NCI-H526 (cell line): Measurements from ENCODE around the gene CCT7.
A peak's percentile ranks its signal among the peaks of the same experiment; 100 is the strongest.
"Not testable (repeated sequence)": the region's sequence is repeated elsewhere in the genome, so short reads cannot be mapped to it uniquely, and the experiment has no call there.

Source experiments
- DNase-seq, 2 experiments: peaks; one replicate each; lab custom pipeline; 2025; lab: John Stamatoyannopoulos, UW

CCT7 gene

DNA sequence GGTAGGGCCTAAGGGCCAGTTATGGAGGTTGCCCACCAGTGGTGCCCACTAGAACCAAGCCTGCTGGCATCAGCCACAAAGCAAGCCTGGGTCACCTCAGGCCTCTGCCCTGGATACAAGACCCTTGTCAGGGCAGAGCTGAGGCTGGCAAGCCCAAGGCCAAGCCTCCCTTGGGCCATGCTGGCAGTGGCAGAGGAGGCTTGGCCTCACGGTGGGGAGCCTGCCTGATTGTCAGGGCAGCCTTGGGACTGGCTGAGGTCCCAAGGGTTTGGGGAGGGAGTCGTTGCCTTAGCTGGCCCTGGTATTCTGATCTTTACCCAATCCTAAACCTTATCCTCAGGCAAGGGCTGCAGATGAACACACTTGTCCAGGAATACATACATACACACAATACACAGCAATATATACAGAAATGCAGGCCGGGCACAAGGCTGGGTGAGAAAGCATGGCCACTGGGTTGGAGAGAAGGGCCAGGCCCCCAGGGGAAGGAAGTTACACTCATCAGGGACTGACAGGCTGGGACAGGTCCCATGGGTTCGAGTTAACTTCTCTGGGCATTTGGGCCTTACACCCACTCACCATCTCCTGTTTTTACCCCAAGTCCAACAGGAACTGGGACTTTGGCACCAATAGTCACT lies 21.0 kb downstream of the CCT7 start:
- DNase-seq, result no peak

DNA sequence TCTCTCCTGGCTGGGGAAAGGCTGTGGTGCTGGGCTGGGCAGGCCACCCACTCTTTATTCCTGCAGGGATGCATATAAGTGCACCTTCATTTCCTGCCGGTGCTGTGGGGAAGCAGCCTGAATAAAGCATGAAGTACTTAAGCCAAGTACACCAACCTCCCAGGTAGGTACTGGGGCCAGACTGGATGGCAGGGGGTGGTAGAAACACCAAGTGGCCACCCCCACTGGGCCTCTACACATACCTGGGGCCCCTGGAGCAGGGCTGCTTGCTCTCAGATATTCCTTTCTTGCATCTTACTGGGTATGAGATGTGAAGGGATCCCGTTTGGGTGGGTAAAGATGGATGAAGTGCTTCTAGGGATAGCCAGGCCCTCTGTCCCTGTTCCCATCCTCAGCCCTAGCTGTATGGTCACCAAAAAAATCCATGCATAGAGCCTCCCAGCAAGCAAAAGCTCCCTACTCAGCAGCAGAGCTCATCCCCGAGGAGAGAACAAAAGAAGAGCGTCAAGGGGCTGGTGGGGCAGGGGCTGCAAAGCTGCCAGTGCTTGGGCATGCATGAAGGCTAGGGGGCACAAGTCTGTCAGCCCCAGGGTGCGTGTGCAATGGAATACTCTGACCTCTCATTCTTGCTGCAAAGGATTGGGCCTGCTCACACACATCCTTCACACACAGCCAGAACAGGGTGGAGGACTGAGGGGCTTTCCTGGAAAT lies 22.0 kb downstream of the CCT7 start:
- no peak for DNase-seq

DNA sequence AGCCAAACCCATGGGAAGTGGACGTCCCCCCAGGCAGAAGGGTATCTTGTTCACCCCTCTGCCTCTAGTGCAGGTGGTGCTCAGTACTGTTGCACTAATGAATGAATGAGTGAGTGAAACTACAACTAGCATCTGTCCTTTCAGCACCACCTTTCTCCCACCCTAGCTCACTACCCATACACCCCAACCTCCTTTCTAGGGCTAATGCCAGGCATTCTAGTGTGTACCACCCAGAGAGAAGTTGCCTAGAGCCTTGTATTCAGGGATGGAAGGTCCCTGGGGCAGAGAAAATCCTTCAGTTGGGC lies 22.5 kb downstream of the CCT7 start:
- no peak for DNase-seq

DNA sequence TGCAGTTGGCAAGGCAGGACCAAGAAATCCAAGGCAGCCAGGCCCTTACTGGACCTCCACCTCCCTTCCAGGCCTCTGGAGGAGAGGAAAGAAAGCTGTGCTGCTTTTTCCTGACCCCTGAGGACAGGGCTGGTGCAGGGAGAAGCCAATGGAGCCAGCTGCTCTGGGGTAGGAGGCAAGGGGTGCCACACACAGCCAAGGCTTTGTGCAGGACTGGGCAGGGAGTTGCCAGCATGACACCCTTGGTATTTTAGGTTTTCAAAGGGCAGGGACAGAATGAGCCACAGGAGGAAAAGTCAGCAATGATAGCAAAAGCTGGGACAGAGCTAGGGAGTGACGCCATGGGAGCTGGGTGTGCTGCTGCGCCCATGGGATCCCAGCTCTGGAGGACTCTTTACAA lies 22.9 kb downstream of the CCT7 start:
- DNase-seq, result no peak

DNA sequence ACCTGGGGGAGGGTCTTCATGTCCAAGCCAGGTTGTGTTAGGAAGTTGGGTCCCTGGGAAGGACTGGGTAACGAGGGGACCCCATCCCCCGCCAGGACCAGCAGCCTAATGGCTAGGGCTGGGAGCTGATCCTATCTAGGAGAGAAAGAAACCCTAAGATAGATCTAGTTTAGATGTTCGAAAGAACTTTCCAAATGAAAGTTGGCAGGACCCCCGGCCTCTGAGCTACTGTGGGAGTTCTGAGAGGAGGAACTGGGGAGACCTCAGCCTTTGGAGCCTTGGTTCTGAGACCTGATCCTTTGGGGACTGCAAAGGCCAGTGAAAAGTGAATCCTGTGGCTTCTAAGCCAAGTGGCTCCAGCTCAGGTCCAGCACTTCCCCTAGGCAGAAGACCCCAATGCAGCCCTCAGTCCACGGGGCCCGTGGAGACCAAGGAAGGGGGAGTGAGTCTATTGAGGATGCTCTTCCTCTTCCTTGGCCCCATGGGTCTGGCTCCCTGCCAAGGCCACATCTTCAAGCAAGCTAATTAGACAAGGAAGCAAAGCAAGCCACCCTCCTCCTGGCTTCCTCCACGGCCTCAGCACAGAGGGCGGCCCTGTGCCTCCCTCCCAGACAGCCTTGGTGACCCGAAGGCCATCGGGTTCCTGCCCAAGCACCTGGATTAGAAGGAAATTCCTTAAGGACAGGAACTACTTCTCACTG lies 23.5 kb downstream of the CCT7 start:
- DNase-seq, result no peak

DNA sequence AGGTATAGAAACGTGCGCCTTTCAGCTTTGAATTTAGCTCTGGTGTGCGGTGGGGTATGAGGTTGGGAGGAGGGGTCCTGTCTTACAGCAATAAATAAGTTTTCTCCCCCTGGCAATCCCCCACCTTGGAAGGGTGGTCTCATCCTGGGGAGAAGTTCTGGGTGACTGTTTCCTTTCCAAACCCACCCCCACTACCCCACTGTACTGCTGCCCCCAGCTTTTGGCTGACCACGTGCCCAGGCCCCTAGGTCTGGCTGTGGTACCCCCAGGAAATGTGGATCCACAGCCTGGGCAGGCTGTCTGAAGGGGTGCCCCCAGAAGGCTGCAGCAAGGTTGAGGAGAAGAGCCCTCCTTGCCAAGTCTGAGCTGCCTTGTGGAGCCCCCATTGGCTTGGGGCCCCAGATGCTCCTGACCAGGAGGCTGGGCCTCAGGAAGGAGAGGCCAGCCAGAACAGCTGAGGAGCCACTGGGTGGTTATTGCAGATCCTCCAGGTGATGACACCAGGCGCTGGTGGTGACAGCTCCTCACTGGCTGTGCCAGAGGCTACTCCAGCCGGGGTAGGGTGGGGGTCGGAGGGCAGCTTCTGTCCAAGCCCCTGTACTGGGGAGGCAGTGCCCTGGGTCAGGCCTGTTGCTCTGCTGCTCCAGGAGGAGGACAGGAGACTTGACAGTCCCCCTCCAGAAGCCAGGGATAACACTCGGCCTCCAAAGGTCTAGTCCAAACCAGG lies 24.2 kb downstream of the CCT7 start:
- no peak for DNase-seq

DNA sequence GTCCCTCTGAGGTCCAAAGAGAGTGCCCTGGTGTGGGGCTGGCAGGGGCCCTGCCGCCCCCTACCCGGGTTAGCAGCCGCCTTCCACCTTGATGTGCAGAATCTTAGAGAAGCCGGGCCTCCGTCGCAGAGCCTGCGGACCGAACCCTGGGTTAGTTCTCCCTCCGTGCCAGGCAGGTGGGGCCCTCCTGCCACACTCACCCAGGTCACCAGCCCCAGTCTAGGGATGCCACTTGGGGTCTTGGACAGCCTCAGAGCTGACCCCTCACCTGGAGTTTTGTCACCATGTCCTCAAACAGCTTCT lies 24.8 kb downstream of the CCT7 start:
- DNase-seq, result no peak

DNA sequence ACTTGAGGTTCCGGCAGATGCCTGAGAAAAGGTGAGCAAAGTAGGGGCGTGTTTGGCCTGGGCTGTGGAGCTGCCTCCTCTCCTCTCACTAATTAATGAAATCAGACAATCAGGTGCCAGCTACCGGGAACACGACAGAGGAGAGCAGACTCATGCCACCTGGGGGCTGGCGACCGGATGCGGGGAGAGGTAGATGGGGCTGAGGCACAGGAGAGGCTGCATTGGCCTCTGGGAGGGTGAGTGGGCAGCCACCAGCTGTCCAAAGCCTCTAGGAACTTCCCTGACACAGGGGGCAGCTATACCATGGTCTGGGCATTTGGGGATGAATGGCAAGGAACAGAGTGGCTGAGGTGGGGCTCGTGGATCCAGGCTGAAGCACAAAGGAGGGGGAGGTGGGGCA lies 25.2 kb downstream of the CCT7 start:
- DNase-seq, result no peak

DNA sequence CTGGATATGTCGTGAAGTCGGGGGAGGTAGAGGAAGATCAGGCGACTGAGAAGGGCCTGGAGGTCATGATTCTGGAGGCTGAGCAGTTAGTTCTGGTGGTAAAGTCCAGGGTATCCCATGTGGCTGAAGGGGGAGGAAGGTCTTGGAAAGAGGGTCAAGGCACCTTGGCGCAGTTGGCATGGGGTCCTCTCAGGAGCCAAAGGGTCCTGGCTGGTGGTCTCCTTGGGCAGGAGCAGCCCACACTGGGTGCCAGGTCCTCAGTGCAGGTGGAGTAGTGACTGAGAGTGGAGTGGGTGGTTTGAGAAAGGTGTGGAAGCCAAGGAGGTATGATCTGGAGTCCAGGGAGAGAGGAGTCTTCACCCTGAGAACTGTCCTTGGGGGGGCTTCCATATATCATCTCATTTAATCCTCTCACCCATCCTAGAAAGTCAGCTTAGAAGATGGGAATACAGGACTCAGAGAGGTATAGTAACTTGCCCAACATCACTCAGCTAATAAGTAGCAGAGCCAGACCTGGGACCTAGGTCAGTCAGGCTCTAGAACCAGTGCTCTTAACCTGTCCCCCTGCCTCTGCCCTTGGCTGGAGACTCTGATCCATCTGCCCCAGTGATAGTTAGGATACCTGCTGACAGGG lies 25.7 kb downstream of the CCT7 start:
- no peak for DNase-seq

DNA sequence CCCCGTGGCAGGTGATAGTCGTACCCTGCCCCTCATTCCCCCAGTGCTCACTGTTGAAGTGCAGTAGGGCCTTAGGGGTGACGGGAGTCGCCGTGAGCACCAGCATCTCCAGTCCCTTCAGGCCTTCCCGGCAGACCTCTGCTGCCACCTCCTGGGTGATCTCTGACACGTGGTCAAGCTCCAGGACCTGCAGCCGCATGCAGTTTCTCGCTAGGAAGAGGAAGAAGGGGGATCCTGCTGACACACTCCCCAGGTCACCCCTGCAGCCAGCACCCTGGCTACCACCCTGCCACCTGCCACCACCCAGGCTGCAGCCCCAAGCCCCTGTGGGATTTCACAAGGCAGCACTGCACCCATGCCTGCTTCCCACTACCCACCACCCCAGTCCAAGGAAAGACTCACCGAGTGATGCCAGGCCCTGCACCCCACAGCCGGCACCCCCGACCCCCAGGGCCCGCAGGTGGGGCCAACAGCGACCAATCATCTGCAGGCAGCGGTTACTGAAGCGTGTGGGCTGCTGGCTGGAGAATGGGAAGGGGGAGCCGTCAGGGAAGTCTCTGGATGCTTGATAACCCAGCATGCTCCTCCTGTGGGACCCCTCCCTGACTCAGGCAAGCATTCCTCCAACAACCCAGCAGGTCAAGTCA lies 26.4 kb downstream of the CCT7 start:
- peak in 1 of 2 experiments; percentile 38 for DNase-seq

DNA sequence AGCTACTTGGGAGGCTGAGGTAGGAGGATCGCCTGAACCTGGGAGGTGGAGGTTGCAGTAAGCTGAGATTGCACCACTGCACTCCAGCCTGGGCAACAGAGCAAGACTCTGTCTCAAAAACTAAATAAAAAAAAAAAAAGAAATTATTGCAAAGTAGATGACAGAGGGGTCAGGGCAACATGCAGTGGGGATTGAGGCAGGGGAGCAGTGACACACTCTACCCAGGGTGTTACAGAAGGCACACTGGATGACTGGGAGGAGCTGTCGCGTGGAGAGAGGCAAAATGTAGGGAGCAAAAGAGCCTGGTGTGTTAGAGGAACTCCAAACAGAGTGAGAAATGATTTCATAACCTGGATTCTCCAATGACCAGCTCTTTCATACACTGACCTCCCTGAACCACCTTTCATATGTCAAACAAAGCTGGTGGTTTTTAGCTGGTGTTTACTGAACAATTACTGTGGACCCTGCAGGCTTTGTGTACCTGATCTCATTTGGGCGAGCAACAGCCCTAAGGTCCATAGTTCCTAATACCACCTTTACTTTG lies 28.1 kb downstream of the CCT7 start:
- no peak for DNase-seq

DNA sequence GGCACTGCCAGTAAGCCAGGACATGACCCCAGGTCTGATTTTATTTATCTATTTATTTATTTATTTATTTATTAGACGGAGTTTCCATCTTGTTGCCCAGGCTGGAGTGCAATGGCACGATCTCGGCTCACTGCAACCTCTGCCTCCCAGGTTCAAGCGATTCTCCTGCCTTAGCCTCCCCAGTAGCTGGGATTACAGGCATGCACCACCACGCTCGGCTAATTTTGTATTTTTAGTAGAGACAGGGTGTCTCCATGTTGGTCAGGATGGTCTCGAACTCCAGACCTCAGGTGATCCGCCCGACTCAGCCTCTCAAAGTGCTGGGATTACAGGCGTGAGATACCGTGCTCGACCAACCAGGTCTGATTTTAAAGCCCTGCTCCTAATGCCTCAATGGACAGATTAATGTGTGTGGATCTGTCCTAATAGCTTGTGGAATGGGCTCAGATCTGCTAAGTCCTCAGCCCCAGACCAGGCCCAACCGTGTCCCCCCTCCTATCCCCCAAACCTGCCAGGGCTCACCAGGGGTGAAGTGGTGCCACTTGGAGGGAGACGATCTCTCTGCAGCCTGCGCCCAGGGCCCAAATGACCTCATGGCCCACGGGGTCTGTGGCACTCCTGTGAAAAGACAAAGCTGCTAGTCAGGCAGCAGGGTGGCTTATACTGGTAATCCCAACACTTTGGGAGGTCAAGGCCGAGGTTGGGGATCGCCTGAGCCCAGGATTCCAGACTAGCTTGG lies 28.8 kb downstream of the CCT7 start:
- DNase-seq, result not testable (repeated sequence)

DNA sequence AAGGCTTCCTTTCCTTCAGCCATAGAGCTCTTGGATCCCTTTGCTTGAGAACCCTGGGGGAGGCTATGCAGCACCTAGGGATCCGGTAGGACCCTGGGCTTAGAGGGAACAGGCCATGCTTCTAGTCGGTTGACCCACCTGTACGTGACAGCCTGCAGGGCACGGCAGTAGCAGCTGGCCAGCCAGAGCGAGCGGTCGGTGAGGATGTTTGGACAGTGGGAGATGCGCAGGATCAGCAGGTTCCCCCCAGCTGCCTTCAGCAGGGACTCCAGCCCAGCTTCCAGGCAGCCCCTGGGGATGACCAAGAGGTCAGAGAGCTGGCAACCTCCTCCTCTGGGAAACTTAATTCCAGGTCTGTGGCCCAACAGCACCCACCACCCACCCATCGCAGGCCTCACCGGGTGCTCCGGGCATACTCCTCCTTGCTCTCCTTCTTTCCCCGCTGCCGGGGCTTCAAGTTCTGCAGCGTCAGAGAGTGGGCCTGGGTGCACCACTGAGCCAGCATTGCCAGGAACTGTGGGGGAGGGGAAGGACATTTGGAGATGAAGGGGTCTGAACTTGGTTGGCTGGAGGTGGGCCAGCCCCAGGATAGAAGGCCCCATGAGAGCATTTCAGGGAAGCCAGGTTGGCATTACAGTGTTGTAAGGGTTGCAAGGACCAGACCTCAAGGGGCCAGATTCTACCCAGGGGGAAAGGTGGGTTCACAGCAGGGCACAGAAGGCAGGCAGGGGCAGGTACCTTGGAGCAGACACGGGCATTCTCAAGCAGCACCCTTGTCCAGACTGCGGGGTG lies 29.6 kb downstream of the CCT7 start:
- DNase-seq, result no peak

DNA sequence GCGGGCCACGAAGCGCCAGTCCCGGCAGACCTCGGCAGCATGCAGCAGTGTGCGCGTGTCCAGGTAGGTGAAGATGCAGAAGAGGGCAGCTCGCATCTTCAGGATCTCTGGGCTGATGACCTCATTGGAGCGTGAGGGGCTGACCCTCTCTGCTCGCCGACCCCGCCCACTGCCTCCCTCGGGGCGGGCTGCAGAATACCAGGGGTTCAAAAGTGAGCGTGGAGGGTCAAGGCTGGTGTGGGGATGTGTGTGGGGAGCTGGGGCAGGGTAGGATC lies 30.2 kb downstream of the CCT7 start:
- DNase-seq, result no peak

DNA sequence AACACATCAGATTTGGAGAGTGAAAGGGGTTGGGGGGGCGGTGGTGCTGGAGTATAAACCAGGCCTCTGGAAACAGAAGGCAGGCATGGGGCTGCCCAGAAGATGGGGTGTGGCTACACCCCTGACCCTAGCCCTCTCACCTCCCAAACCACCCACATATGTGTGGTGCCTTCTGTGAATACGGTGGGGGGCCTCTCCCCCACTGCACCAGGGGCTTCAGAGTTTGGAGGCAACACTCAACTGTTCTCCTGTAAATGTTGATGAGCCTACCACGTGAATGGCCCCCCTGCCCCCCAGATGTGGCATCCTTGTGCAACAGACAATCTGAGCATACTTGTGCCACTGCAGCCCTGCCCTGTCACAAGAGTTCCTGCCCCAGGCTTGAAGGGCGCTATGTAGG lies 30.7 kb downstream of the CCT7 start:
- no peak for DNase-seq

DNA sequence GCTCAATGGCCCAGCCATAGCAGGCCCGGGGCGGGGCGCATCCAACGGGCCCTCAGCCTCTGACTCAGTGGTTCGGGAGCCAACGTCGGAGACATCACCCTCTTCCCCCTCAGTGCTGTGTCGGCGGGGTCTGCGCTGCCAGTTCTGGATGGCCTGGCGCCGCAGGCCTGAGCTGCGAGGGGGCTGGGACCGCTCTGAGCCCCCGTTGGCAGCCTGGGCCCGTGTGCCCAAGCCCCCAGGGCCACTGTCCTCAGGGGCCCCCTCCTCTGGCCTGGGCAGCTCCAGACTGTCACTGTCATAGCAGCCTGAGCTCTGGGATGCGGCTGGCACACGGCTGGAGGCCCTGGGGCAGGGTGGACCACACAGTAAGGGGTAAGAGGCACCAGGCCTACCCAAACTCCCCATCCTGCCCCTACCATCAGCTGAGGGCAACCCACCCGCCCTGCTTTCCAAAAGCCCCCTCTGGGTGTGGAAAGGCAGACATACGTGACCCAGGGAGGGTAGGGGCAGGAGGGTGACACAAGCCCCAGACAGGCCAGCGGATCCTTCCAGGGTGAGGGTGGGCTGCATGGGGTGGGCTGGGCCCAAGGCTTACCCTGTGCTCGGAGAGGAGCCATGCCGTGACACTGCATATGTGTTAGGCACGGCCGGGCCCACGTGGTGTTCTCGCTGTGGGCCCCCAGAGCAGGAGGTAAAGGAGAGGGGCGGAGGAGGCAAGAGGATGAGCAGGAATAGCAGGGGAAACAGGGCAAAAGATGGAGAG lies 31.4 kb downstream of the CCT7 start:
- DNase-seq, result no peak

DNA sequence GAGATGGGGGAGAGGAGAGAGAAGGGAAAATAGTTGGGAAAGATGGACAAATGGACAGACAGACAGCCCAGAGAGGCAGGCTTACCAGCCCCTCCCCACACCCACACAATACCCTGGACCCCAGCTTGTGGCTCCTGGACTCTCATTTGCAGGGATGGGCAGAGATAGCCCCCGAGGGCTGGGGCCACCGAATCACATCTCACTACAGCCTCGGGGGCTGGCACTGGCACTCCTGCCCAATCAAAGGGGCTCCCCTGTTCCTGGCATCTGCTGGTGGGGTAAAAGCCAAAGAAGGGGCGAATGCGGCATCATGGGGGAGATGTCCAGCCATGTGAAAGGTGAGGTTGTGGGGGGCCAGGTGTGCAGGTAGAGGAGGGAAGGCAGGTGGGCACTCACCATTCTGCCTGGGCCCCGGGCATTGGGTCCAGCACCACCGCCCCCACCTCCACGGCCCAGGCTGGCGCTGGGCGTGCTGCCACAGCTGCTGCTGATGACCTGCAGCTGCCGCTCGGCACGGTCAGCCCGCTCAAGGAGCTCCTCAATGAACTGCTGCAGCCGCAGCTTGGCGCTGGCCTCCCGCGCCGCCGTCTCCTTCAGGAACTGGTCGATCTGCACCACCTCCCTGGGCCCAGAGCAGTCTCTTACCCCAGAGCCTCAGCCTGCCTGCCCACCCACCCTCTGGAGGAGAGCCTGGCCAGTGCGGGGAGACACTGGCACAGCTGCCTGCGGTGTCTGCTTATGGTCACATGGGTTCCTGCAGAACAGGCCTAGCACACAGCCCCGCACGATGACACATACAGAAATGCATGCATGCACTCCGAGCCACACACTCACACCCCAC lies 32.2 kb downstream of the CCT7 start:
- peak in 1 of 2 experiments; percentile 33 for DNase-seq

DNA sequence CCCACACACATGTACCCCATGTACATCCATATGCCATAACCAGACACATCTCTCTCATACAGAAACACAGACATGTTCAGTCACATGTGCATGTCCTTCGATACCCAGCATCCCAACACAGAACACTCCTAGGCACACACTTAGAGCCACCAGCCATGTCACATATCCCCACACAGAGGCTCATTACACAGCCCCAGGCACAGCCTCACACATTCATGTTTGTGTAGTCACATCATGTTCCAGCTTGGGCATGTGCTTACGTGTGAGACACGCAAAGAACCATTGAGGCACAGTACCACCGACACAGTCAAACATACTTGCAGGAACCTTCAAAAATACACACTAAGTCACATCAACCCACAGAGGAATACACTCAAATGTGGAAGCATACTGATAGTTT lies 32.9 kb downstream of the CCT7 start:
- DNase-seq, result no peak

DNA sequence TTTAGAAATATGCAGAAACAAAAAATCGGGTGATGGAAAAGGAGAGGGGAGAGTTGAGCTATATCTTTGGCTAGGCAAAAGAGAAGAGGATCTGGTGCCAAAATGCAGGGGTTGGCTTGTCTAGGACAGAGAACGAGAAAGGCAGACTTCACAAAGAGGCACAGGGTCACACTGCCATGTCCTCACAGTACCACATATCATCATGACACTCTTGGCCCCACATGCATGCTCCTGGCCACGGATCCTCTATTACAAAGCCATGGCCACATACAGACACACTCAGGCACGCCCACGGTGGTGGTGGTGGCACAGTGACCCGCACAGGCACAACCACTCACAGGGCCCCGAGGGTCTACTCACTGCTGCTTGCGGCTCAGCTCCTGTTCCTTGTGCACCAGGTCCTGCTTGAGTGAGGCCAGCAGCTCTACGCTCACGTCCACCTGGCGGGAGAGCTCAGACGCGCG lies 34.3 kb downstream of the CCT7 start:
- no peak for DNase-seq
